Measurements from ENCODE around the gene TP53TG3D. TPM values are rescaled to one million over a fixed set of nuclear protein-coding genes. Genes with fewer than 3 reads are reported as not detected.

TP53TG3D gene, protein sequence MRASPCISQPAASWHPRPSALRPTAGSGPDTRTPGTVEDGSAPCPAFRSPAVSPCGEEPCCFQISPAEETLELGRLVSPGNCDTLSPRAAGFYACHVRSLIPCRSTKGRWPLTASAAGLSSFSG
- total RNA-seq = not detected in 2 replicates

DNA sequence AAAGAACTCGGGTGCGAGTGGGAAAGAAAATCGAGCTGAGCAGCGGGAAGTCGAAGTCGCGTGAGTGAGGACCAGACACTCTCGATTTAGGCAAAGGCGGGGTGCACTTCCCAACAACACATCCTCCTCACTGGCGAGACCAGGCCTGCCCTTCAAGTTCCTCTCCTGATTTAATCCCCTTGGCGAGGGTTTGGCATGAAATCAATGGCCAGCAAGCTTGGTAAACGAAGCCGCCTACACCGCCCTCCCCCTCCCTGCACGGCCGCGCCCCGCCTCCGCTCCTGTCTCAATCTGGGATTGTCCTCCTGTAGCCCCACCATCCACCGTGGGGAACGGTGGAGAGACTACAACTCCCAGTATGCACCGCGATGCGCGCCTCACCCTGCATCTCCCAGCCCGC, at the start of gene TP53TG3D:
TSS of gene TP53TG3D (plus strand) at position 301 of the 400 bp plus-strand sequence. CDS start at position 369, 68 bp downstream.

